ENCODE data around the gene INO80C. TPM values are rescaled to one million over a fixed set of nuclear protein-coding genes. Genes with fewer than 3 reads are reported as not detected.

INO80C gene
- total RNA-seq, 1 donor from 2014 or later: 31.6 TPM

DNA sequence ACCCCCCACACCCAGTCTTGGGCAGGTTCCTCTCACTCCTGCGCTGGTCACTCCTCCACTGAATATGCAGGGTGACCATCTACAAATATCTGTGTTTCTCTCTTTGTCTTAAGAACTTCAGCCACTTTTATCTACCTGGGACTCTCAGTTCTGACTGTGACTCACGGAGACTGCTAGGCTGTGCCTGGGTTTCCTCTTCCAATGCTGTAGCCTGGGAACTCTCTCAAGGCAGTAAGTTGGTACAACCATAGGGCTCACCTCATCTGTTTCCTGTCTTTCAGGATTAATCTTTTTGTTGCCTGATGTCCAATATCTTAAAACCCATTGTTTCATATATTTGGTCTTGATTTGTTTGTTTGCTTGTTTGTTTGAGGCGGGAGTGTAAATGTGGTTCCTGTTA, 73.4 kb downstream of the INO80C start:
- Mint-ChIP-seq H3K4me1 (ENCODE audit: low read depth) (no peaks in the 10 kb centered on the region), H3K36me3 (ENCODE audit: insufficient read depth) (no peaks in the 10 kb centered on the region), H3K9me3 (ENCODE audit: low read depth) (no peaks in the 10 kb centered on the region), H3K27ac (no peak overlapping the region), H3K27me3 (no peaks in the 10 kb centered on the region), H3K4me3 (ENCODE audit: low read depth) (no peak overlapping the region)
- no peak for DNase-seq (ENCODE audit: low spot score, unreplicated experiment)
- TF ChIP-seq, protein P1, sequence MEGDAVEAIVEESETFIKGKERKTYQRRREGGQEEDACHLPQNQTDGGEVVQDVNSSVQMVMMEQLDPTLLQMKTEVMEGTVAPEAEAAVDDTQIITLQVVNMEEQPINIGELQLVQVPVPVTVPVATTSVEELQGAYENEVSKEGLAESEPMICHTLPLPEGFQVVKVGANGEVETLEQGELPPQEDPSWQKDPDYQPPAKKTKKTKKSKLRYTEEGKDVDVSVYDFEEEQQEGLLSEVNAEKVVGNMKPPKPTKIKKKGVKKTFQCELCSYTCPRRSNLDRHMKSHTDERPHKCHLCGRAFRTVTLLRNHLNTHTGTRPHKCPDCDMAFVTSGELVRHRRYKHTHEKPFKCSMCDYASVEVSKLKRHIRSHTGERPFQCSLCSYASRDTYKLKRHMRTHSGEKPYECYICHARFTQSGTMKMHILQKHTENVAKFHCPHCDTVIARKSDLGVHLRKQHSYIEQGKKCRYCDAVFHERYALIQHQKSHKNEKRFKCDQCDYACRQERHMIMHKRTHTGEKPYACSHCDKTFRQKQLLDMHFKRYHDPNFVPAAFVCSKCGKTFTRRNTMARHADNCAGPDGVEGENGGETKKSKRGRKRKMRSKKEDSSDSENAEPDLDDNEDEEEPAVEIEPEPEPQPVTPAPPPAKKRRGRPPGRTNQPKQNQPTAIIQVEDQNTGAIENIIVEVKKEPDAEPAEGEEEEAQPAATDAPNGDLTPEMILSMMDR (IDR thresholded peaks at IDR 0.05; ENCODE audit: unreplicated experiment): no peak

DNA sequence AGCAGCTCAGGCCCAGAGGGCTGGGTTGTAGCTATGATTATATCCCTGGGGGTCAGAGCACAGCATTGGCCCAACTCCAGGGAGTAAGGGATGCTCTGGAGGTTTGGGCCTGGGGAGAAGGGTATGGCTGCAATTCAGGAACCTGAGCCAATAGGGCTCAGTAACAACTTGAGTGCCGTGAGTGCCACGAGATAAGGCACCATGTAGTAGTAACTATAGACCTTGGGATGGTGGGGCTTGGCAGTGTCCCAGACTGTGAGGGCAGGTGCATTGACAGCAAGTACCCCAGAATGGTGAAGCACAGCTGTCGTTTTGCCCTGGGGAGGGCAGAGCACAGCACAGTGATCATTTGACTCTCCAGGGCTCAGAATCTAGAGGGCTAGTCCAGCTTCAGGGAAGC, 75.5 kb downstream of the INO80C start:
- H3K27me3 Mint-ChIP-seq: no peaks in the 10 kb centered on the region
- TF ChIP-seq, protein P1 (IDR thresholded peaks at IDR 0.05; ENCODE audit: unreplicated experiment): no peak
- no peaks in the 10 kb centered on the region for H3K36me3 Mint-ChIP-seq (ENCODE audit: insufficient read depth)
- peaks cover 15% of the 10 kb centered on the region for H3K9me3 Mint-ChIP-seq (ENCODE audit: low read depth)
- H3K27ac Mint-ChIP-seq: no peak overlapping the region
- no peaks in the 10 kb centered on the region for H3K4me1 Mint-ChIP-seq (ENCODE audit: low read depth)
- no peak overlapping the region for H3K4me3 Mint-ChIP-seq (ENCODE audit: low read depth)
- no peak for DNase-seq (ENCODE audit: low spot score, unreplicated experiment)

DNA sequence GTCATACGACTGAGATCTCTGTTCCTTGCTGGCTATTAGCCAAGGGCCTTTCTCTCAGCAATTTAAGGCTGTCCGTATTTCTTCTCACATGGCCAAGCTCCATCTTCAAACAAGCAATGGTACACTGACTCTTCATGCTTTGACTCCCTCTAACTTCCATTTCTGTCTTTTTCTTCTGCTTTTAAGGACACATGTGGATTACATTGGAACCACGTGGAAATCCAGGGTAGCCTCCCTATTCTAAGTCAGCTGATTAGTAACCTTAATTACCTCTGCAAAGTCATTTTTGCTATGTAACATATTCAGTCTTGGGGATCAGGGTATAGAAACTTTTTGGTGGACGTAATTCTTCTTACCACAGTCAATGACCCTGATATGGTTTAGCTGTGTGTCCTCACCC, 79.2 kb downstream of the INO80C start:
- TF ChIP-seq, protein P1 (IDR thresholded peaks at IDR 0.05; ENCODE audit: unreplicated experiment): no peak
- Mint-ChIP-seq H3K4me1 (ENCODE audit: low read depth) (no peaks in the 10 kb centered on the region), H3K27me3 (no peaks in the 10 kb centered on the region), H3K36me3 (ENCODE audit: insufficient read depth) (no peaks in the 10 kb centered on the region), H3K27ac (no peak overlapping the region), H3K9me3 (ENCODE audit: low read depth) (peaks cover 18% of the 10 kb centered on the region), H3K4me3 (ENCODE audit: low read depth) (no peak overlapping the region)
- no peak for DNase-seq (ENCODE audit: low spot score, unreplicated experiment)

Other genes with a start within 250 kb of the INO80C start
- 27.1 and 34.5 TPM in 2 replicates for gene ZSCAN30, start 207.7 kb downstream of the INO80C start, total RNA-seq
- 70.3 and 76.1 TPM in 2 replicates for gene ZNF24, start 153.5 kb downstream of the INO80C start, total RNA-seq
- gene ZNF396, start 120.6 kb downstream of the INO80C start, total RNA-seq: 4.5 and 5.9 TPM in 2 replicates
- 92.1 and 92.8 TPM in 2 replicates for gene GALNT1, start 83.8 kb upstream of the INO80C start, total RNA-seq

Measured in progenitor cell of endocrine pancreas (in vitro differentiated cells).